Stimulated activated CD4-positive, alpha-beta T cell treated with anti-CD3 and anti-CD28 coated beads, Interleukin-1b, Interleukin-23, amount 100 ng/mL, for 48 hours (primary cell): Measurements from ENCODE around the gene GOLGA2.
"Not testable (repeated sequence)": the region's sequence is repeated elsewhere in the genome, so short reads cannot be mapped to it uniquely, and the experiment has no call there.

Experiments used
- DNase-seq: peaks from one replicate; pipeline ENCODE4 v3.0.0-alpha.2; 2020

Gene GOLGA2

GRCh38 chr9:128293091-128293490 lies 17.3 kb upstream of the GOLGA2 start:
- no peak for DNase-seq

- no peak for DNase-seq
These were observed 16.2 kb upstream of the GOLGA2 start for GRCh38 chr9:128292009-128292408.

GRCh38 chr9:128288273-128289004 lies 12.6 kb upstream of the GOLGA2 start:
- DNase-seq, result no peak

GRCh38 chr9:128286440-128286839 lies 10.6 kb upstream of the GOLGA2 start:
- no peak for DNase-seq

- no peak for DNase-seq
These were observed 9.4 kb upstream of the GOLGA2 start for GRCh38 chr9:128285033-128285784.

GRCh38 chr9:128282500-128282899 lies 6.7 kb upstream of the GOLGA2 start:
- no peak for DNase-seq

- no peak for DNase-seq
These were observed 4.3 kb upstream of the GOLGA2 start for GRCh38 chr9:128280084-128280622.

- not testable (repeated sequence) for DNase-seq
These were observed 3.6 kb upstream of the GOLGA2 start for GRCh38 chr9:128279088-128280073.

- no peak for DNase-seq
These were observed 915 bp upstream of the GOLGA2 start for GRCh38 chr9:128276574-128277270.

GRCh38 chr9:128276008-128276573 lies 284 bp upstream of the GOLGA2 start, which contains the start of gene SWI5:
Gene SWI5 (plus strand): TSS chr9:128276276.
- peak; percentile 100 for DNase-seq

GRCh38 chr9:128274245-128274644 lies 1.6 kb downstream of the GOLGA2 start:
- DNase-seq, result no peak

- no peak for DNase-seq
These were observed 4.3 kb downstream of the GOLGA2 start for GRCh38 chr9:128271512-128271911.

- no peak for DNase-seq
These were observed 4.7 kb downstream of the GOLGA2 start for GRCh38 chr9:128271112-128271511.

- DNase-seq, result no peak
These were observed 8.8 kb downstream of the GOLGA2 start for GRCh38 chr9:128266868-128267590.

- no peak for DNase-seq
These were observed 10.4 kb downstream of the GOLGA2 start for GRCh38 chr9:128265348-128265847.

GRCh38 chr9:128262687-128263086 lies 13.1 kb downstream of the GOLGA2 start:
- no peak for DNase-seq

GRCh38 chr9:128260340-128260739 lies 15.5 kb downstream of the GOLGA2 start:
- DNase-seq, result no peak

GRCh38 chr9:128259156-128259555 lies 16.7 kb downstream of the GOLGA2 start:
- no peak for DNase-seq

- no peak for DNase-seq
These were observed 17.5 kb downstream of the GOLGA2 start for GRCh38 chr9:128258326-128258725.

- DNase-seq, result no peak
These were observed 17.9 kb downstream of the GOLGA2 start for GRCh38 chr9:128257907-128258306.
